CD4-positive, CD25-positive, alpha-beta regulatory T cell (primary cell): ENCODE data around the gene KCNF1. TPM values are rescaled to one million over a fixed set of nuclear protein-coding genes. Genes with fewer than 3 reads are reported as not detected.

Source experiments
- ATAC-seq, 2 donors: fragments of 150-1000 bp; cut with Tn5 transposase; one replicate each; pipeline ENCODE4 v1.10.0; 2021; ENCODE audit warnings: low read depth in 2 of 2, moderate number of reproducible peaks in 2 of 2, moderate library complexity in 1 of 2
- DNase-seq, 3 donors: peaks; one replicate each; pipeline versions ENCODE4 v3.0.0 to v3.0.0-alpha.2; 2012 to 2022; ENCODE audit warnings: mixed read lengths in 1 of 3
- H3K27ac ChIP-seq: one replicate; pipeline ENCODE4 v1.7.0; 2013; ENCODE audit warnings: mild to moderate bottlenecking, low read length; ENCODE audit not compliant: insufficient read depth, poor library complexity, severe bottlenecking
- H3K27me3 ChIP-seq: one replicate; pipeline ENCODE4 v1.7.0; 2013; ENCODE audit warnings: low read length; ENCODE audit not compliant: control insufficient read depth, insufficient read depth
- H3K36me3 ChIP-seq: one replicate; pipeline ENCODE4 v1.7.0; 2013; ENCODE audit warnings: mild to moderate bottlenecking, low read length, moderate library complexity; ENCODE audit not compliant: control insufficient read depth, insufficient read depth
- H3K4me1 ChIP-seq: 2 replicates; pipeline ENCODE4 v1.7.0; 2013; ENCODE audit warnings: mild to moderate bottlenecking, low read length; ENCODE audit not compliant: insufficient read depth, control insufficient read depth, poor library complexity, severe bottlenecking
- H3K4me3 ChIP-seq: one replicate; pipeline ENCODE4 v1.7.0; 2013; ENCODE audit warnings: low read depth, mild to moderate bottlenecking, low read length, moderate library complexity
- H3K9me3 ChIP-seq, 2 experiments: 1 replicate in 1 of 2; 2 replicates in 1 of 2; pipeline ENCODE4 v1.7.0; 2013; ENCODE audit warnings: low read length in 2 of 2, mild to moderate bottlenecking in 1 of 2, moderate library complexity in 1 of 2; ENCODE audit not compliant: control insufficient read depth in 2 of 2
- H3K27ac Mint-ChIP-seq, 3 donors: one replicate each; pipeline ENCODE4 v1.8.0; 2020 to 2022; ENCODE audit warnings: mild to moderate bottlenecking in 3 of 3, mixed read lengths in 3 of 3, moderate library complexity in 2 of 3
- H3K27me3 Mint-ChIP-seq: one replicate; pipeline ENCODE4 v1.8.0; 2022; ENCODE audit warnings: mild to moderate bottlenecking, mixed read lengths
- H3K36me3 Mint-ChIP-seq: one replicate; pipeline ENCODE4 v1.8.0; 2020; ENCODE audit warnings: mixed read lengths
- H3K4me1 Mint-ChIP-seq, 4 donors: one replicate each; pipeline ENCODE4 v1.8.0; 2020 to 2022; ENCODE audit warnings: mixed read lengths in 4 of 4, mild to moderate bottlenecking in 1 of 4
- H3K4me3 Mint-ChIP-seq, 4 donors: one replicate each; pipeline ENCODE4 v1.8.0; 2020 to 2022; ENCODE audit warnings: mild to moderate bottlenecking in 4 of 4, mixed read lengths in 4 of 4, moderate library complexity in 3 of 4
- H3K9me3 Mint-ChIP-seq, 7 donors: one replicate each; pipeline ENCODE4 v1.8.0; 2020 to 2022; ENCODE audit warnings: mixed read lengths in 7 of 7, mild to moderate bottlenecking in 3 of 7, moderate library complexity in 2 of 7
- polyA plus RNA-seq, 4 donors: library from polyadenylated mRNA; unstranded; fragments of 300-500 nt; fragmentation: Illumina TruSeq; gene quantifications; one replicate each; pipeline ENCODE4 v1.2.3, GENCODE V29; 2021
- total RNA-seq: library from RNA; stranded (reverse); gene quantifications from one replicate; pipeline ENCODE4 v1.2.3, GENCODE V29; 2022

KCNF1 gene
- total and polyA plus RNA-seq, 5 donors from 2014 or later, result not detected

GRCh38 chr2:10924859-10925258 lies 13.1 kb downstream of the KCNF1 start:
- ATAC-seq (no peak), DNase-seq (no peak)
- peaks cover 0 to 4% (median 0%) of the 10 kb centered on the region in 7 donors for H3K9me3 Mint-ChIP-seq
- H3K4me3 ChIP-seq, result no peak overlapping the region
- no peaks in the 10 kb centered on the region for H3K4me1 ChIP-seq
- no peaks in the 10 kb centered on the region for H3K4me1 Mint-ChIP-seq
- H3K9me3 ChIP-seq, result no peaks in the 10 kb centered on the region
- H3K27me3 Mint-ChIP-seq, result peaks cover 13% of the 10 kb centered on the region
- no peak overlapping the region for H3K27ac Mint-ChIP-seq
- no peaks in the 10 kb centered on the region for H3K27me3 ChIP-seq
- no peak overlapping the region for H3K4me3 Mint-ChIP-seq
- H3K36me3 ChIP-seq, result no peaks in the 10 kb centered on the region
- no peak overlapping the region for H3K27ac ChIP-seq
- no peaks in the 10 kb centered on the region for H3K36me3 Mint-ChIP-seq

- DNase-seq (no peak), ATAC-seq (no peak)
- Mint-ChIP-seq H3K27ac (no peak overlapping the region), H3K4me3 (no peak overlapping the region), H3K27me3 (peaks cover 20% of the 10 kb centered on the region), H3K4me1 (peaks cover 0 to under 1% (median 0%) of the 10 kb centered on the region in 4 donors), H3K36me3 (no peaks in the 10 kb centered on the region), H3K9me3 (peaks cover 0 to 4% (median 0%) of the 10 kb centered on the region in 7 donors)
- Histone ChIP-seq H3K9me3 (no peaks in the 10 kb centered on the region), H3K27ac (no peak overlapping the region), H3K4me3 (no peak overlapping the region), H3K27me3 (no peaks in the 10 kb centered on the region), H3K36me3 (no peaks in the 10 kb centered on the region), H3K4me1 (no peaks in the 10 kb centered on the region)
Observed at GRCh38 chr2:10926191-10926820, 14.6 kb downstream of the KCNF1 start.

GRCh38 chr2:10930721-10931516 lies 19.2 kb downstream of the KCNF1 start:
- H3K9me3 Mint-ChIP-seq, result peaks cover 0 to 4% (median 0%) of the 10 kb centered on the region in 7 donors
- no peak overlapping the region for H3K27ac ChIP-seq
- no peak overlapping the region for H3K4me3 ChIP-seq
- no peak for ATAC-seq
- no peaks in the 10 kb centered on the region for H3K36me3 ChIP-seq
- H3K4me1 ChIP-seq, result no peaks in the 10 kb centered on the region
- no peak overlapping the region for H3K4me3 Mint-ChIP-seq
- no peaks in the 10 kb centered on the region for H3K36me3 Mint-ChIP-seq
- H3K27me3 Mint-ChIP-seq, result peaks cover 20% of the 10 kb centered on the region
- no peak overlapping the region for H3K27ac Mint-ChIP-seq
- DNase-seq, result no peak
- H3K9me3 ChIP-seq, result no peaks in the 10 kb centered on the region
- peaks cover 0 to 4% (median 0%) of the 10 kb centered on the region in 4 donors for H3K4me1 Mint-ChIP-seq
- H3K27me3 ChIP-seq, result no peaks in the 10 kb centered on the region

- Mint-ChIP-seq H3K4me3 (no peak overlapping the region), H3K27ac (no peak overlapping the region), H3K9me3 (no peaks in the 10 kb centered on the region), H3K27me3 (peaks cover 18% of the 10 kb centered on the region), H3K36me3 (no peaks in the 10 kb centered on the region), H3K4me1 (peaks cover 0 to 4% (median 0%) of the 10 kb centered on the region in 4 donors)
- H3K27ac ChIP-seq, result no peak overlapping the region
- DNase-seq (no peak), ATAC-seq (no peak)
- no peaks in the 10 kb centered on the region for H3K4me1 ChIP-seq
- no peaks in the 10 kb centered on the region for H3K9me3 ChIP-seq
- no peaks in the 10 kb centered on the region for H3K36me3 ChIP-seq
- no peak overlapping the region for H3K4me3 ChIP-seq
- H3K27me3 ChIP-seq, result peaks cover 3% of the 10 kb centered on the region
Observed at GRCh38 chr2:10931710-10932255, 20.0 kb downstream of the KCNF1 start.

- no peak overlapping the region for H3K27ac Mint-ChIP-seq
- Histone ChIP-seq H3K36me3 (no peaks in the 10 kb centered on the region), H3K27ac (no peak overlapping the region), H3K9me3 (no peaks in the 10 kb centered on the region), H3K27me3 (peaks cover 3% of the 10 kb centered on the region), H3K4me3 (no peak overlapping the region), H3K4me1 (no peaks in the 10 kb centered on the region)
- ATAC-seq (no peak), DNase-seq (no peak)
- H3K36me3 Mint-ChIP-seq, result no peaks in the 10 kb centered on the region
- H3K4me1 Mint-ChIP-seq, result peaks cover 0 to 4% (median 0%) of the 10 kb centered on the region in 4 donors
- no peak overlapping the region for H3K4me3 Mint-ChIP-seq
- H3K27me3 Mint-ChIP-seq, result peaks cover 16% of the 10 kb centered on the region
- peaks cover 0 to 6% (median 0%) of the 10 kb centered on the region in 7 donors for H3K9me3 Mint-ChIP-seq
Observed at GRCh38 chr2:10932345-10933151, 20.8 kb downstream of the KCNF1 start.

- no peak overlapping the region for H3K4me3 Mint-ChIP-seq
- no peak overlapping the region for H3K27ac ChIP-seq
- ATAC-seq (no peak), DNase-seq (no peak)
- no peak overlapping the region for H3K4me3 ChIP-seq
- peaks cover 0 to 8% (median 0%) of the 10 kb centered on the region in 7 donors for H3K9me3 Mint-ChIP-seq
- H3K27me3 Mint-ChIP-seq, result peaks cover 13% of the 10 kb centered on the region
- H3K9me3 ChIP-seq, result peaks cover 2 to 8% of the 10 kb centered on the region in 2 experiments
- peaks cover 2% of the 10 kb centered on the region for H3K36me3 Mint-ChIP-seq
- peaks cover 3% of the 10 kb centered on the region for H3K27me3 ChIP-seq
- no peaks in the 10 kb centered on the region for H3K4me1 ChIP-seq
- H3K36me3 ChIP-seq, result no peaks in the 10 kb centered on the region
- H3K4me1 Mint-ChIP-seq, result peaks cover 0 to 4% (median 0%) of the 10 kb centered on the region in 4 donors
- H3K27ac Mint-ChIP-seq, result peak overlapping the region in 1 of 3 donors; percentile 46
Observed at GRCh38 chr2:10933700-10934225, 22.0 kb downstream of the KCNF1 start.

GRCh38 chr2:10934308-10934978 lies 22.7 kb downstream of the KCNF1 start:
- H3K27me3 ChIP-seq, result peaks cover 3% of the 10 kb centered on the region
- H3K4me3 Mint-ChIP-seq, result no peak overlapping the region
- no peak overlapping the region for H3K27ac Mint-ChIP-seq
- DNase-seq (no peak), ATAC-seq (no peak)
- no peaks in the 10 kb centered on the region for H3K36me3 ChIP-seq
- H3K4me1 Mint-ChIP-seq, result peaks cover 0 to 4% (median 0%) of the 10 kb centered on the region in 4 donors
- H3K9me3 Mint-ChIP-seq, result peaks cover 0 to 15% (median 3%) of the 10 kb centered on the region in 7 donors
- H3K4me1 ChIP-seq, result no peaks in the 10 kb centered on the region
- peaks cover 8% of the 10 kb centered on the region for H3K36me3 Mint-ChIP-seq
- H3K27ac ChIP-seq, result no peak overlapping the region
- H3K4me3 ChIP-seq, result no peak overlapping the region
- H3K9me3 ChIP-seq, result peaks cover 6 to 15% of the 10 kb centered on the region in 2 experiments
- peaks cover 13% of the 10 kb centered on the region for H3K27me3 Mint-ChIP-seq
